IPS DF 4.7 (cell line): ENCODE results near the gene CHIC1.
A peak's percentile ranks its signal among the peaks of the same experiment; 100 is the strongest.
"Not testable (repeated sequence)": the region's sequence is repeated elsewhere in the genome, so short reads cannot be mapped to it uniquely, and the experiment has no call there.

Experiments used
- DNase-seq: peaks from one replicate; pipeline ENCODE4 v3.0.0-alpha.2; 2013; ENCODE audit warnings: low spot score; ENCODE audit errors: extremely low read depth

The CHIC1 gene

GRCh38 chrX:73562984-73563737, at the start of gene CHIC1:
Gene CHIC1, plus strand, starts transcription at chrX:73563197. Its CDS starts 88 bp downstream, at chrX:73563285.
- DNase-seq: peak; percentile 41

GRCh38 chrX:73522823-73523222, 40.2 kb upstream of the CHIC1 start:
- not testable (repeated sequence) for DNase-seq

- DNase-seq: no peak
Measured at GRCh38 chrX:73524906-73525305, 38.1 kb upstream of the CHIC1 start.

DNA sequence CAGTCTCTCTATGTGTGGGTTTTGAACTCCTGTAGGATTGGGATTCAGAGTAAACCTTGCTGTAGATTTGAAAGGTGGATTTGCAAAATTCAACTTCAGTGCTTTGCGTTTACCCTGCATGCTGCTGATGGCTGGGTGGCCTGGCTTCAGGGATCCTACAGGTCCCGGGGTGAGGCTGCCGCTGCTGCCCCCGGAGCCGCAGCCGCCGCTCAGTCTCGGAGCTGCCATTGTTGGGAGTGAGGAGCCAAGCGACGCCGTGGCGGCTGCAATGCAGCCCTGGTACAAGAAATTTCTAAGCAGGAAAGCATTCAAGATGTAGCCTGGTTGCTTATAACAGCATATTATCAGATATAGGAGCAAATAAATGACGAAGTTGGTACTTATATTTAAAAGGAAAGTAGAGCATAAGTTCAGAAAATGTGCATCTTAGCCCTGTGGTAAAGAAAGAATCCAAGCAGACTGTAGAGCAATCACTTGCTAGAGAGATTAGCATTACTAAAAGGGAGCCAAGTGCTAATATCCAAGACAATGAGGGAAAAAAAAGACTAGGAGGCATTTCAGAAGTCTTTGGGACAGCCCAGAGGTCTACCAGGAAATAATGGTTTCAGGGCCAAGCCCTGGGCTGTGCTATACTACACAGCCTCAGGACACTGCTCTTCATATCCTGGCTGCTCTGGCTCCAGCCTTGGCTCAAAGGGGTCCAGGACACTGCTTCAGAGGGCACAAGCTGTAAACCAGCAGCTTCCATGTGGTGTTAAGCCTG, 36.9 kb upstream of the CHIC1 start:
- no peak for DNase-seq

DNA sequence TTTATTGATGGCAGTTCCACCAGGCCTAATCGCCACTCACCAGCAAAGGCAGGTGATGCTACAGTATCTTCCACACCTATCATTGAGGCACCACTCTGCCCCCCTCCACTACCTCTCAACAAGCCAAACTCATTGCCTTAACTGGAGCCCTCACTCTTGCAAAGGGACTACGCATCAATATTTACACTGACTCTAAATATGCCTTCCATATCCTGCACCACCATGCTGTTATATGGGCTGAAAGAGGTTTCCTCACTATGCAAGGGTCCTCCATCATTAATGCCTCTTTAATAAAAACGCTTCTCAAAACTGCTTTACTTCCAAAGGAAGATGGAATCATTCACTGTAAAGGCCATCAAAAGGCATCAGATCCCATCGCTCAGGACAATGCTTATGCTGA, 31.3 kb upstream of the CHIC1 start:
- DNase-seq: not testable (repeated sequence)

- no peak for DNase-seq
Measured at GRCh38 chrX:73556159-73556558, 6.8 kb upstream of the CHIC1 start.

GRCh38 chrX:73561801-73562200, 1.2 kb upstream of the CHIC1 start:
- DNase-seq: no peak

DNA sequence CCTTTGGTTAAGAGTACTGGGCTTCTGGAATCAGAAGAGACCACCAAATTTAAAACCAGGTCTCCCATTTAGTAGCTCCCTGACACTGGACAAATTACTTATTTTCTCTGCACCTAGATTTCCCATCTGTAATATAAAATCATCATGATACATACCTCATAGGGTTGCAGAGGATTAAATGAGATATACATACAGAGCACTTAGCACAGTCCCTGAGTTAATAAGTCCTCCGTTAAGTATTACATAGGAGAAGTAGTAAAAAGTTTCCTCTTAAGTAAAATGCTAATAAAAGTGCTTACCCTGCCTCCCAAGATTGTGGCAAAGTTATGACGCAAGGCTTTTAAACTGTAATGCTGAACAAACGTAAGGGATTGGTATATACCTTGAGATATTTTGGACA, 539 bp upstream of the CHIC1 start:
- no peak for DNase-seq

GRCh38 chrX:73563738-73564068, 706 bp downstream of the CHIC1 start:
- no peak for DNase-seq

- DNase-seq: no peak
Measured at GRCh38 chrX:73577361-73577760, 14.4 kb downstream of the CHIC1 start.

GRCh38 chrX:73581002-73581628, 18.1 kb downstream of the CHIC1 start:
- no peak for DNase-seq

DNA sequence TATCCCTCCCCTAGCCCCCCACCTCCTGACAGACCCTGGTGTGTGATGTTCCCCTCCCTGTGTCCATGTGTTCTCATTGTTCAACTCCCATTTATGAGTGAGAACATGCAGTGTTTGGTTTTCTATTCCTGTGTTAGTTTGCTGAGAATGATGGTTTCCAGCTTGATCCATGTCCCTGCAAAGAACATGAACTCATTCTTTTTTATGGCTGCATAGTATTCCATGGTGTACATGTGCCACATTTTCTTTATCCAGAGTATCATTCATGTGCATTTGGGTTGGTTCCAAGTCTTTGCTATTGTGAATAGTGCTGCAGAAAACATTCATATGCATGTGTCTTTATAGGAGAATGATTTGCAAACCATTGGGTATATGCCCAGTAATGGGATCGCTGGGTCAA, 34.8 kb downstream of the CHIC1 start:
- DNase-seq: not testable (repeated sequence)

- no peak for DNase-seq
Measured at GRCh38 chrX:73615022-73615421, 52.0 kb downstream of the CHIC1 start.

DNA sequence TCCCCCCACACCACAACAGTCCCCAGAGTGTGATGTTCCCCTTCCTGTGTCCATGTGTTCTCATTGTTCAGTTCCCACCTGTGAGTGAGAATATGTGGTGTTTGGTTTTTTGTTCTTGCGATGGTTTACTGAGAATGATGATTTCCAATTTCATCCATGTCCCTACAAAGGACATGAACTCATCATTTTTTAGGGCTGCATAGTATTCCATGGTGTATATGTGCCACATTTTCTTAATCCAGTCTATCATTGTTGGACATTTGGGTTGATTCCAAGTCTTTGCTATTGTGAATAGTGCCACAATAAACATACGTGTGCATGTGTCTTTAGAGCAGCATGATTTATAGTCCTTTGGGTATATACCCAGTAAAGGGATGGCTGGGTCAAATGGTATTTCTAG, 78.7 kb downstream of the CHIC1 start:
- DNase-seq: not testable (repeated sequence)

DNA sequence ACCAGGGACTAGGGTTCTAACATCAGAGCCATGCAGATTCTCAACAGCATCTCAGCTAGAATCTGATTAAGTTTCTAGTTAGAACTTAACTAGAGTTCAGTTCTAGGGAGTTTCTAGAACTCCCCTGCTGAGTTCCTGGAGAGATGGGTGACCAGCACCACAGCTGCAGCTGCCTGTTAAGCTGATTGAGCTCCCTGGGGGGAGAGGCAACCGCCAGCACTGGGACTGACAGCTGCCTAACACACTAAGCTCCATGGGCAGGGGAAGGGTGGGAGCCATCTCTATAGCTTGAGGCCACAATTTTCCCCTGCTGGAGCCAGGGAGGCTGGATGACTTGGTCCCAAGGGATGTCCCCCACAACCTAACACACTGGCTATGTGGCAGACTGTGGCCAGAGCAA, 84.2 kb downstream of the CHIC1 start:
- no peak for DNase-seq

DNA sequence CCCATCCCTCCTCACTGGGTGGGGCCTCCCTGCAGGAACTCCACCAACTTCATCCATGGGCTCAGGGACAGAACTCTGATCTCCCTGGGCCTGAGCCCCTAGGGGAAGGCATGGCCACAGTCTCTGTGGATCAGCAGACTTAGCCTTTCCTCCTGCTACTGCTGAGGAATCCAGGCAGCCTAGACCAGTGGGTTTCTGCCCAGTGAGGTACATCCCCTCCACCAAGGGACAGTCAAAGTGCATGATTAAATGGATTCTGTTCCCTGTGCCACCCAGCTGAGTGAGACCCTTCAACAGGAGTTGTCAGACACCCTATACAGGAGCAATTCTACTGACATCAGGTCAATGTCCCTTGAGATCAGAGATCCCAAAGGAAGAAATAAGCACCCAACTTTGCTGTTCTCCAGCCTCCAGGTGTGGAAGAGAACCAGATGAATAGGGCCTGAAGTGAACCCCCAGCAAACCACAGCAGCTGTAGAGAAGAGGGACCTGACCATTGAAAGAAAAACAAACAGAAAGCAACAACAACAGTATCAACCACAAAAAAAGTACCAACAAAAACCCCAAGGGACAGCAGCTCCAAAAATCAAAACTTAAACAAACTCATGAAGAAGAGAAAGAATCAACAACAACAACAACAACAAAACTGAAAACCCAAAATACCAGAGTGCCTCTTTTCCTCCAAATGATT, 84.8 kb downstream of the CHIC1 start:
- no peak for DNase-seq

DNA sequence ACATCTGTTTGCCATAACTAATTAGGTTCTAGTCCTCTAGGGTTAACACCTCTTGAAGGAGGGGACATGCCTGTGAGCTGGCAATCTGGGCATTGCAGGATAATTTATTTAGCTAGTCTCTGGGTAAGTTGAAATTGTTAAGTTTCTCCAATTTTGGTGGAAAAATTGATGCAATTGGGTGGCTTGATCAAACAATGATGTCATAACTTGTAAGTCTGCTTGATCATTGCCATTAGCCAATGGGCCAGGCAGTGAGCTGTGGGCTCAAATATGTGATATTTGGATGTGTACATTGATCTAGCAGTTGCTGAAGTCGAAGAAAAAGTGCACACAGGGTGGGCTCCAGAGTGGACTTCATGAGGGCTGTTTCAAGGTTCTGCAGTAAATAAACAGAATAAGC, 98.3 kb downstream of the CHIC1 start:
- DNase-seq: not testable (repeated sequence)

DNA sequence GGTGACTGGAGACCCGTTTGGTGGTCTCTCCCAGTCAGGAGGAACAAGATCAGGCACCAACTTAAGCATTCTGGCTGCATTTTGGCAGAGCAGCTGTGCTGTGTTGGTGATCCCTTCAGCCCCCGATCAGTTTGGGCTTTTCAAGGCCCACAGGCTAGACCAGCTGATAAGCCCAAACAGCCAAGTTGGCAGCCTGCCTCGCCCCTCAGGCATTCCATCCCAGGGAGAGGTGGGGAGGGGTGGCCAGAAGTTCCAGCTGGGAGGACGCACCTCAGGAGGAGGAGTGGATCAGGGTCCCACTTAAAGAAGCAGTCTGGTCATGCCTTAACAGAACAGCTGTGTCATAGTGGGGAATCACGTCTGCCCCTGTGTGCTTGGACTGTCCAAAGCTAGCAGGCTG, 105.8 kb downstream of the CHIC1 start:
- DNase-seq: no peak

DNA sequence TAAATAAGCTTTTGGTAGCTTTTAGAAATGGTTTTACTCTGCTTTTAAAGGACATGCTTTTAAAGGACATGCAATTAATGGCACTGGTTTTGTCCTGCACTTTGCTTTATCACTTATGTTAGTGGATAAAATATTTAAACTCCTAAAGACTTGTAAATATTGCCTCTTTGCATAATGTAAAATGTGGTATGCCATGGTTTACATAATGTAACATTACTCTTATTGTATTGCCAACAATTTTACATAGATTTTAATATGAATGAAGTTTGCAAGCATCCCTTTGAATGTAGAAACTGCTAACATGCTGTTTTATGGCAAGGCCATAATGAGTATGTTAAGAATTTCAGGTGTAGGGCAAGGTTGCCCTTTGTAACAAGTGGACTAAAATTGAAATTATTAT, 118.4 kb downstream of the CHIC1 start:
- no peak for DNase-seq

GRCh38 chrX:73683236-73683859, 120.4 kb downstream of the CHIC1 start:
- DNase-seq: no peak

- not testable (repeated sequence) for DNase-seq
Measured at GRCh38 chrX:73707014-73707413, 144.0 kb downstream of the CHIC1 start.
